HepG2 (cell line): Measurements from ENCODE around the gene PARP2. TPM values are rescaled to one million over a fixed set of nuclear protein-coding genes. Genes with fewer than 3 reads are reported as not detected.

Experiments
- FUBP1 ChIP-seq: sonication (generic); formaldehyde crosslinking; IDR thresholded peaks from 2 replicates; pipeline ENCODE4 v1.5.1; 2020; ENCODE audit warnings: missing genetic modification reagents, mild to moderate bottlenecking, borderline replicate concordance
- HMGXB4 ChIP-seq, 2 experiments: sonication (generic) in 1 of 2; formaldehyde crosslinking in 1 of 2; IDR thresholded peaks; 2 replicates each; pipeline versions ENCODE4 v1.4.0 to v1.6.1; 2018 to 2020; ENCODE audit warnings: missing genetic modification reagents in 2 of 2, borderline replicate concordance in 1 of 2, low read depth in 1 of 2, mild to moderate bottlenecking in 1 of 2, missing biosample characterization in 1 of 2
- NCOR1 ChIP-seq: fragments of 200-600 bp; sonication (generic); IDR thresholded peaks from 2 replicates; pipeline ENCODE4 v1.7.0; 2017; ENCODE audit warnings: antibody characterized with exemption, low read length, borderline replicate concordance
- NFYB ChIP-seq: sonication (generic); formaldehyde crosslinking; IDR thresholded peaks from 2 replicates; pipeline ENCODE4 v1.4.0; 2020; ENCODE audit warnings: missing genetic modification reagents
- POGK ChIP-seq: sonication (generic); formaldehyde crosslinking; conservative IDR thresholded peaks from 2 replicates; pipeline ENCODE4 v1.8.0; 2022; ENCODE audit warnings: mild to moderate bottlenecking, moderate library complexity, missing genetic modification reagents
- POLR2AphosphoS2 ChIP-seq: IDR thresholded peaks from 2 replicates; pipeline ENCODE4 v1.6.1; 2011; ENCODE audit warnings: low read depth, low read length, improper control_type of control experiment
- REST ChIP-seq, 2 experiments: IDR thresholded peaks; 2 replicates each; pipeline ENCODE4 v1.6.1; 2011 to 2012; ENCODE audit warnings: low read length in 2 of 2, borderline replicate concordance in 1 of 2, low read depth in 1 of 2, mild to moderate bottlenecking in 1 of 2, moderate library complexity in 1 of 2
- TOE1 ChIP-seq: sonication (generic); formaldehyde crosslinking; IDR thresholded peaks from 2 replicates; pipeline ENCODE4 v1.4.0; 2020; ENCODE audit warnings: mild to moderate bottlenecking, missing genetic modification reagents
- TRIM24 ChIP-seq: sonication (generic); formaldehyde crosslinking; IDR thresholded peaks from 2 replicates; pipeline ENCODE4 v1.8.0; 2022; ENCODE audit warnings: mild to moderate bottlenecking, missing genetic modification reagents
- ZNF18 ChIP-seq: sonication (generic); formaldehyde crosslinking; IDR thresholded peaks from 2 replicates; pipeline ENCODE4 v1.8.0; 2022; ENCODE audit warnings: mild to moderate bottlenecking, missing genetic modification reagents; ENCODE audit not compliant: insufficient replicate concordance
- ZNF282 ChIP-seq: fragments of 450-650 bp; IDR thresholded peaks from 2 replicates; pipeline ENCODE4 v1.6.1; 2018; ENCODE audit not compliant: partially characterized antibody
- ZNF33A ChIP-seq: sonication (generic); formaldehyde crosslinking; IDR thresholded peaks from 2 replicates; pipeline ENCODE4 v1.5.1; 2020; ENCODE audit warnings: missing genetic modification reagents, mild to moderate bottlenecking, moderate library complexity, borderline replicate concordance
- ZNF451 ChIP-seq: sonication (generic); formaldehyde crosslinking; IDR thresholded peaks from 2 replicates; pipeline ENCODE4 v1.5.0; 2020; ENCODE audit warnings: mild to moderate bottlenecking, missing genetic modification reagents
- ZNF570 ChIP-seq: sonication (generic); formaldehyde crosslinking; IDR thresholded peaks from 2 replicates; pipeline ENCODE4 v1.4.0; 2020; ENCODE audit warnings: mild to moderate bottlenecking, missing genetic modification reagents, borderline replicate concordance
- ZNF720 ChIP-seq: sonication (generic); formaldehyde crosslinking; IDR thresholded peaks from 2 replicates; pipeline ENCODE4 v1.4.0; 2020; ENCODE audit warnings: missing genetic modification reagents
- ZNF780A ChIP-seq: sonication (generic); formaldehyde crosslinking; IDR thresholded peaks from 2 replicates; pipeline ENCODE4 v1.8.0; 2022; ENCODE audit warnings: mild to moderate bottlenecking, missing genetic modification reagents, moderate library complexity
- ZSCAN29 ChIP-seq: sonication (generic); formaldehyde crosslinking; conservative IDR thresholded peaks from 2 replicates; pipeline ENCODE4 v1.4.0; 2020; ENCODE audit warnings: mild to moderate bottlenecking, missing genetic modification reagents
- polyA plus RNA-seq, 8 experiments: library from polyadenylated mRNA; depleted of rRNA in 3 of 8; stranded (reverse) in 7 of 8; unstranded in 1 of 8; fragments of >200 nt; fragmentation: Illumina TruSeq in 4 of 8; extraction: Trizol in 4 of 8; gene quantifications; 2 replicates each; pipeline versions ENCODE4 v1.2.1 to v1.2.3, GENCODE V29; 2011 to 2016; ENCODE audit warnings: low read depth in 4 of 8, missing spikeins in 1 of 8, mixed read lengths in 1 of 8; ENCODE audit not compliant: insufficient read depth in 1 of 8
- total RNA-seq, 5 experiments: library from RNA; depleted of rRNA; stranded (reverse); fragments of >200 nt; fragmentation: Illumina TruSeq; extraction: Trizol; gene quantifications; 2 replicates each; pipeline ENCODE4 v1.2.3, GENCODE V29; 2016; ENCODE audit warnings: low read depth in 1 of 5

Gene PARP2
- total and polyA plus RNA-seq, 2 of the 13 experiments (the other 11 are each of a cell fraction or from before 2014, with no cell fraction given), result 37.3 to 38.4 TPM

GRCh38 chr14:20332788-20333493, 10.5 kb upstream of the PARP2 start, which contains the start of gene CCNB1IP1 (continued):
- TF ChIP-seq POGK (CRISPR knock-in tag) (0 out of 2 replicates have a peak, but pooled peaks have one; percentile 29), NFYB (peak; percentile 88), ZSCAN29 (CRISPR knock-in tag) (no peak), POLR2AphosphoS2 (no peak), FUBP1 (no peak), ZNF451 (no peak), ZNF33A (CRISPR knock-in tag) (no peak), TOE1 (CRISPR knock-in tag) (0 out of 2 replicates have a peak, but pooled peaks have one; percentile 20), ZNF570 (no peak), ZNF720 (CRISPR knock-in tag) (no peak), ZNF282 (no peak), ZNF780A (no peak), HMGXB4 (CRISPR knock-in tag; IDR thresholded peaks at IDR 0.05; ENCODE audit: borderline replicate concordance in 1 of 2, low read depth in 1 of 2) (peak in 1 of 2 experiments; percentile 77; a peak in 3 of 4 replicates), TRIM24 (CRISPR knock-in tag) (no peak), REST (IDR thresholded peaks at IDR 0.05; ENCODE audit: borderline replicate concordance in 1 of 2, low read depth in 1 of 2, low read length in 2 of 2) (peak in 1 of 2 experiments; percentile 11; a peak in 1 of 4 replicates), ZNF18 (CRISPR knock-in tag) (no peak), NCOR1 (0 out of 2 replicates have a peak, but pooled peaks have one; percentile 36)
